Measurements from ENCODE around the gene TLE3.

TLE3 gene

GRCh38 chr15:70098461-70099166 is 897 bp upstream of the TLE3 start:
- peak; percentile 35 for DNase-seq

GRCh38 chr15:70098153-70098460 is 390 bp upstream of the TLE3 start:
- no peak for DNase-seq

GRCh38 chr15:70097063-70097320 is 725 bp downstream of the TLE3 start:
- DNase-seq = no peak

- DNase-seq = peak; percentile 42
These were observed 1.3 kb downstream of the TLE3 start for GRCh38 chr15:70096215-70097062.

GRCh38 chr15:70095408-70096214 is 2.1 kb downstream of the TLE3 start:
- DNase-seq = peak; percentile 65

- DNase-seq = no peak
These were observed 2.9 kb downstream of the TLE3 start for GRCh38 chr15:70094690-70095311.

- DNase-seq = no peak
These were observed 4.0 kb downstream of the TLE3 start for GRCh38 chr15:70093481-70094319.

- DNase-seq = no peak
These were observed 4.6 kb downstream of the TLE3 start for GRCh38 chr15:70093070-70093469.

- no peak for DNase-seq
These were observed 5.2 kb downstream of the TLE3 start for GRCh38 chr15:70092464-70093027.

GRCh38 chr15:70091726-70092463 is 5.8 kb downstream of the TLE3 start:
- DNase-seq = no peak

GRCh38 chr15:70090436-70091296 is 7.1 kb downstream of the TLE3 start:
- no peak for DNase-seq

- DNase-seq = no peak
These were observed 8.1 kb downstream of the TLE3 start for GRCh38 chr15:70089692-70089971.

GRCh38 chr15:70088887-70089691 is 8.6 kb downstream of the TLE3 start:
- peak; percentile 15 for DNase-seq

GRCh38 chr15:70088455-70088854 is 9.3 kb downstream of the TLE3 start:
- DNase-seq = no peak

- DNase-seq = no peak
These were observed 9.9 kb downstream of the TLE3 start for GRCh38 chr15:70087708-70088352.

GRCh38 chr15:70086636-70087035 is 11.1 kb downstream of the TLE3 start:
- DNase-seq = peak; percentile 53

GRCh38 chr15:70084461-70084860 is 13.3 kb downstream of the TLE3 start:
- peak; percentile 6 for DNase-seq

- DNase-seq = peak; percentile 10
These were observed 13.8 kb downstream of the TLE3 start for GRCh38 chr15:70083946-70084345.

GRCh38 chr15:70083418-70083817 is 14.3 kb downstream of the TLE3 start:
- DNase-seq = no peak

All from CD4-positive, alpha-beta T cell treated with Interleukin-15 for 1 hour (primary cell).